RWPE2 (cell line): Measurements from ENCODE around the gene DTX3.

ENCODE experiments used
- ATAC-seq: fragments of 200-7000 bp; cut with Tn5 transposase; 3 replicates; pipeline ENCODE4 v1.9.1; 2021; ENCODE audit warnings: low read depth
- DNase-seq: peaks from one replicate; pipeline ENCODE4 v3.0.0-alpha.2; 2020; ENCODE audit warnings: low spot score
- H3K27ac ChIP-seq: fragments of 450-650 bp; 2 replicates; pipeline ENCODE4 v1.5.1; 2017; ENCODE audit warnings: mild to moderate bottlenecking; ENCODE audit not compliant: poor library complexity, severe bottlenecking
- H3K27me3 ChIP-seq: fragments of 250-450 bp; sonication (Bioruptor Pico); 2 replicates; pipeline ENCODE4 v1.5.1; 2021; ENCODE audit warnings: mild to moderate bottlenecking, moderate library complexity; ENCODE audit not compliant: insufficient read depth, poor library complexity, severe bottlenecking
- H3K36me3 ChIP-seq: fragments of 250-450 bp; sonication (Bioruptor Pico); 2 replicates; pipeline ENCODE4 v1.5.1; 2020; ENCODE audit warnings: low read depth, mild to moderate bottlenecking, moderate library complexity
- H3K4me1 ChIP-seq: fragments of 250-450 bp; sonication (Bioruptor Pico); 2 replicates; pipeline ENCODE4 v1.5.1; 2021; ENCODE audit warnings: mild to moderate bottlenecking, moderate library complexity; ENCODE audit not compliant: insufficient read depth, poor library complexity, severe bottlenecking
- H3K4me3 ChIP-seq: fragments of 250-450 bp; sonication (Bioruptor Pico); 2 replicates; pipeline ENCODE4 v1.5.1; 2021; ENCODE audit warnings: mild to moderate bottlenecking, moderate library complexity; ENCODE audit not compliant: severe bottlenecking
- H3K9me3 ChIP-seq: fragments of 250-450 bp; sonication (Bioruptor Pico); 2 replicates; pipeline ENCODE4 v1.5.1; 2021; ENCODE audit warnings: mild to moderate bottlenecking, moderate library complexity; ENCODE audit not compliant: severe bottlenecking
- CTCF ChIP-seq: fragments of 450-650 bp; IDR thresholded peaks from one replicate; pipeline ENCODE4 v1.5.1; 2017; ENCODE audit warnings: mild to moderate bottlenecking, moderate library complexity; ENCODE audit not compliant: poor library complexity, severe bottlenecking

DTX3 gene

GRCh38 chr12:57603324-57603723 is 1.3 kb upstream of the DTX3 start:
- ATAC-seq (no peak), DNase-seq (no peak)
- H3K27me3 ChIP-seq, result no peaks in the 10 kb centered on the region
- peak overlapping the region; percentile 19 for H3K27ac ChIP-seq
- peaks cover 5% of the 10 kb centered on the region for H3K4me1 ChIP-seq
- no peaks in the 10 kb centered on the region for H3K9me3 ChIP-seq
- H3K36me3 ChIP-seq, result peaks cover 19% of the 10 kb centered on the region
- no peak for TF ChIP-seq CTCF
- H3K4me3 ChIP-seq, result no peak overlapping the region

GRCh38 chr12:57603815-57604453 is 690 bp upstream of the DTX3 start:
- DNase-seq (no peak), ATAC-seq (peak; percentile 51; the same call in 2 of the 3 replicates)
- Histone ChIP-seq H3K9me3 (no peaks in the 10 kb centered on the region), H3K4me3 (peak overlapping the region; percentile 43), H3K4me1 (peaks cover 5% of the 10 kb centered on the region), H3K27me3 (no peaks in the 10 kb centered on the region), H3K36me3 (peaks cover 18% of the 10 kb centered on the region), H3K27ac (peak overlapping the region; percentile 19)
- TF ChIP-seq CTCF, result no peak

DNA sequence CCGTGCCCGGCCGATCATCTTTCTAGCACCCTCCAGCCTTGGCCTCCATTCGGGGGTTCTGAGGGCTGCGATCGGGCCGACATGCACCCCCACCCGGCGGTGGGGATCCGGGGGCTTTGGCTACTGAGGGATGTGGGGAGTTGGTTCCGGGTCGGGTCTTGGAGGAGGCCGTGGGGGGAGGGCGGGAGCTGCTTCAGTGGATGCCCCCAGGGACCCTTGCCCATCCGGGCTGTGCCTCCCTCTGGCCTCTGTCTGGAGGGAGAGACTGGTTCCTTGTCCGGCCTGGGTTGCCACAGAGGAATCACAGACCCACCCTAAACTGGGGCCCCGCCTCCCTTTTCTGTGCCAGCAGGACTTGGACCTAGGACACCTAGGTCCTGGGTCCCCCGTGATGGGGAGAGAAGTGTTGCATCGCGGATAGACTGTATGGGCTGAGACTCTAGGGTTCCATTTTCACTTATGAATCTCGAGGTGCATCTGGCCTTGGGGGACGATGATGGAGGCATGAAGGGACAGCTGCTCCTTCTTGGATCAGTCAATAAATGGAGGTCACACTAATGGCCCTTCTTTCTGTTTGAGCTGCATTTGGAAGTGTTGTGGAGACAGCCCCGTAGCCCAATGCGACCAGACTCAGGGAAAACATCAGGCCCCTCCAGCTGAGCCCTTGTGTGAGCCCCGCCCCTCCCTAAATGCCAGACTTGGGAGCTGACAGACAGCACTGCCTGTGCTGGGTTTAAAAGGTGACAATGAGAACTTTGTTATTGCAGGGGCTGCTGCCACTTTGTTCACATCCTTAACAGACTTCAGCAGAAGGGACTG is 577 bp downstream of the DTX3 start:
- Histone ChIP-seq H3K4me3 (peak overlapping the region; percentile 43), H3K4me1 (peaks cover 5% of the 10 kb centered on the region), H3K9me3 (no peaks in the 10 kb centered on the region), H3K27me3 (no peaks in the 10 kb centered on the region), H3K27ac (peak overlapping the region; percentile 19), H3K36me3 (peaks cover 13% of the 10 kb centered on the region)
- no peak for TF ChIP-seq CTCF
- DNase-seq, result no peak
- peak; percentile 24; the same call in 1 of the 3 replicates for ATAC-seq

GRCh38 chr12:57605811-57606311 is 1.2 kb downstream of the DTX3 start:
- peaks cover 5% of the 10 kb centered on the region for H3K4me1 ChIP-seq
- TF ChIP-seq CTCF, result no peak
- peaks cover 6% of the 10 kb centered on the region for H3K36me3 ChIP-seq
- H3K27me3 ChIP-seq, result no peaks in the 10 kb centered on the region
- H3K4me3 ChIP-seq, result no peak overlapping the region
- ATAC-seq (no peak), DNase-seq (no peak)
- no peaks in the 10 kb centered on the region for H3K9me3 ChIP-seq
- no peak overlapping the region for H3K27ac ChIP-seq
